GM12891 (cell line): Measurements from ENCODE around the gene BRSK2.

ENCODE experiments used
- POLR2A ChIP-seq: IDR thresholded peaks from 2 replicates; pipeline ENCODE4 v1.6.1; 2011; ENCODE audit warnings: low read depth, low read length, control low read depth
- POLR2AphosphoS5 ChIP-seq: IDR thresholded peaks from 2 replicates; pipeline ENCODE4 v1.6.1; 2011; ENCODE audit warnings: low read depth, low read length, control low read depth
- SPI1 ChIP-seq: IDR thresholded peaks from 2 replicates; pipeline ENCODE4 v1.6.1; 2011; ENCODE audit warnings: low read depth, low read length, control low read depth
- TAF1 ChIP-seq: IDR thresholded peaks from 2 replicates; pipeline ENCODE4 v1.6.1; 2011; ENCODE audit warnings: low read depth, low read length, control low read depth

DNA sequence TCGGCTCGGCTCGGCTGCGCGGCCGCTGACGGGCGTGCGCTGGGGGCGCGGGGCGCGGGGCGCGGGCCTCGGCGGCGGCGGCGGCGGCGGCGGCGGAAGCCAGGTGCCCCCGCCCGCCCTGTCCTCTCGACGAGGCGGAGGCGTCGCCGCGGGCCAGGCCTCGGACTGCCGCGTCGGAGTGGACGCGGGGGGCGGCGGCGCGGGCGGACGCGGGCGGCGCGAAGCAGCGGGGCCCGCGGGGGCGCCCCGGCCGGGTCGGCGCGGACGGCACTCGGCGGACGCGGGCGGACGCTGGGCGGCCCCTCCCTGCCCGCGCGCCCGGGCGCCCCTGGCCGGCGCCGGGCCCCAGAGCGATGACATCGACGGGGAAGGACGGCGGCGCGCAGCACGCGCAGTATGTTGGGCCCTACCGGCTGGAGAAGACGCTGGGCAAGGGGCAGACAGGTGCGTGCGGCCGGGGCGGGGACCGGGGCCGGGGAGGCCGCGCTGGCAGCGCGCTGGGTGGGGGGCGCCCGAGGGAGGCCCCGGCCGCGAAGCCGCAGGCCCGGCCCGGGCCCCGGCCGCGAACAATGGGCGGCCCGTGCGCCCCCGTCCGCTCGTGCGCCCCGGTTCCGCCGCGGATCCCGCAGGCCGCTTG, at the start of gene BRSK2:
- no peak for TF ChIP-seq POLR2A
- TF ChIP-seq SPI1, result no peak
- no peak for TF ChIP-seq TAF1
- no peak for TF ChIP-seq POLR2AphosphoS5
